Central memory CD8-positive, alpha-beta T cell (primary cell): Measurements from ENCODE around the gene MICB.

Experiments
- ATAC-seq: fragments of 150-1000 bp; cut with Tn5 transposase; replicated peaks from 2 replicates; pipeline ENCODE4 v1.10.0; 2022; ENCODE audit warnings: mild to moderate bottlenecking, moderate FRiP score, moderate number of reproducible peaks; ENCODE audit not compliant: poor library complexity, severe bottlenecking; ENCODE audit errors: extremely low read depth
- DNase-seq, 2 donors: peaks; one replicate each; pipeline ENCODE4 v3.0.0; 2021; ENCODE audit warnings: low spot score in 2 of 2
- H3K27ac Mint-ChIP-seq: one replicate; pipeline ENCODE4 v1.8.0; 2022; ENCODE audit warnings: low read depth, mild to moderate bottlenecking, moderate library complexity, mixed read lengths
- H3K27me3 Mint-ChIP-seq: one replicate; pipeline ENCODE4 v1.8.0; 2022; ENCODE audit warnings: mixed read lengths
- H3K36me3 Mint-ChIP-seq: one replicate; pipeline ENCODE4 v1.8.0; 2022; ENCODE audit warnings: mild to moderate bottlenecking, moderate library complexity, mixed read lengths; ENCODE audit not compliant: insufficient read depth
- H3K4me1 Mint-ChIP-seq: one replicate; pipeline ENCODE4 v1.8.0; 2022; ENCODE audit warnings: mixed read lengths
- H3K4me3 Mint-ChIP-seq: one replicate; pipeline ENCODE4 v1.8.0; 2022; ENCODE audit warnings: mild to moderate bottlenecking, moderate library complexity, mixed read lengths
- H3K9me3 Mint-ChIP-seq: one replicate; pipeline ENCODE4 v1.8.0; 2022; ENCODE audit warnings: mixed read lengths

MICB gene

GRCh38 chr6:31538805-31539400 is 41.0 kb downstream of the MICB start:
- peak overlapping the region; percentile 99 for H3K27ac Mint-ChIP-seq
- H3K4me1 Mint-ChIP-seq, result peaks cover 53% of the 10 kb centered on the region
- H3K9me3 Mint-ChIP-seq, result no peaks in the 10 kb centered on the region
- H3K36me3 Mint-ChIP-seq, result peaks cover 79% of the 10 kb centered on the region
- no peaks in the 10 kb centered on the region for H3K27me3 Mint-ChIP-seq
- DNase-seq, result no peak
- ATAC-seq, result no peak
- H3K4me3 Mint-ChIP-seq, result peak overlapping the region; percentile 98

- peaks cover 52% of the 10 kb centered on the region for H3K4me1 Mint-ChIP-seq
- peak overlapping the region; percentile 98 for H3K4me3 Mint-ChIP-seq
- peaks cover 61% of the 10 kb centered on the region for H3K36me3 Mint-ChIP-seq
- peak overlapping the region; percentile 99 for H3K27ac Mint-ChIP-seq
- H3K27me3 Mint-ChIP-seq, result no peaks in the 10 kb centered on the region
- no peaks in the 10 kb centered on the region for H3K9me3 Mint-ChIP-seq
- DNase-seq (no peak), ATAC-seq (no peak)
Measured at GRCh38 chr6:31540640-31541039, 42.7 kb downstream of the MICB start.

GRCh38 chr6:31541059-31541657 is 43.2 kb downstream of the MICB start:
- H3K4me1 Mint-ChIP-seq, result peaks cover 47% of the 10 kb centered on the region
- peak overlapping the region; percentile 98 for H3K4me3 Mint-ChIP-seq
- H3K9me3 Mint-ChIP-seq, result no peaks in the 10 kb centered on the region
- peaks cover 56% of the 10 kb centered on the region for H3K36me3 Mint-ChIP-seq
- H3K27me3 Mint-ChIP-seq, result no peaks in the 10 kb centered on the region
- DNase-seq (peak; percentile 59 to 78), ATAC-seq (peak; percentile 59)
- H3K27ac Mint-ChIP-seq, result peak overlapping the region; percentile 99

- H3K4me1 Mint-ChIP-seq, result peaks cover 48% of the 10 kb centered on the region
- peak; percentile 80 to 91 for DNase-seq
- H3K27me3 Mint-ChIP-seq, result no peaks in the 10 kb centered on the region
- no peaks in the 10 kb centered on the region for H3K9me3 Mint-ChIP-seq
- H3K4me3 Mint-ChIP-seq, result peak within 1 kb of the TSS; percentile 98
- ATAC-seq, result peak; percentile 74
- H3K36me3 Mint-ChIP-seq, result peaks cover 52% of the 10 kb centered on the region
- H3K27ac Mint-ChIP-seq, result peak within 1 kb of the TSS; percentile 99
Measured at GRCh38 chr6:31541658-31542521, 43.9 kb downstream of the MICB start, which contains the start of gene DDX39B. TSS of gene DDX39B (minus strand) at chr6:31542003. CDS start at chr6:31540532, 1,471 bp downstream.

- Mint-ChIP-seq H3K27me3 (no peaks in the 10 kb centered on the region), H3K27ac (no peak overlapping the region), H3K36me3 (peaks cover 36% of the 10 kb centered on the region), H3K4me1 (peaks cover 55% of the 10 kb centered on the region), H3K4me3 (no peak overlapping the region), H3K9me3 (no peaks in the 10 kb centered on the region)
- no peak for DNase-seq
- ATAC-seq, result no peak
Measured at GRCh38 chr6:31543639-31544038, 45.7 kb downstream of the MICB start.

- H3K27me3 Mint-ChIP-seq, result no peaks in the 10 kb centered on the region
- no peak overlapping the region for H3K4me3 Mint-ChIP-seq
Measured at GRCh38 chr6:31544676-31545075, 46.7 kb downstream of the MICB start.

GRCh38 chr6:31545291-31545690 is 47.3 kb downstream of the MICB start:
- no peak for ATAC-seq
- DNase-seq, result no peak
- H3K27ac Mint-ChIP-seq, result no peak overlapping the region
- no peak overlapping the region for H3K4me3 Mint-ChIP-seq
- no peaks in the 10 kb centered on the region for H3K9me3 Mint-ChIP-seq
- H3K4me1 Mint-ChIP-seq, result peaks cover 38% of the 10 kb centered on the region
- H3K36me3 Mint-ChIP-seq, result peaks cover 22% of the 10 kb centered on the region
- H3K27me3 Mint-ChIP-seq, result no peaks in the 10 kb centered on the region

More at GRCh38 chr6:31544676-31545075, 46.7 kb downstream of the MICB start:
- H3K9me3 Mint-ChIP-seq, result no peaks in the 10 kb centered on the region
- peaks cover 26% of the 10 kb centered on the region for H3K36me3 Mint-ChIP-seq
- ATAC-seq, result no peak
- H3K4me1 Mint-ChIP-seq, result peaks cover 45% of the 10 kb centered on the region
- no peak overlapping the region for H3K27ac Mint-ChIP-seq
- no peak for DNase-seq

- Mint-ChIP-seq H3K27me3 (no peaks in the 10 kb centered on the region), H3K27ac (peak within 1 kb of the TSS; percentile 90), H3K9me3 (no peaks in the 10 kb centered on the region), H3K4me1 (peaks cover 32% of the 10 kb centered on the region), H3K4me3 (peak within 1 kb of the TSS; percentile 85), H3K36me3 (peaks cover 13% of the 10 kb centered on the region)
- peak; percentile 66 to 76 for DNase-seq
- peak; percentile 52 for ATAC-seq
Measured at GRCh38 chr6:31546339-31546957, 48.5 kb downstream of the MICB start, which contains the start of gene ATP6V1G2. TSS of gene ATP6V1G2 (minus strand) at chr6:31546608. CDS start at chr6:31546559, 49 bp downstream.

- peaks cover 29% of the 10 kb centered on the region for H3K4me1 Mint-ChIP-seq
- no peaks in the 10 kb centered on the region for H3K9me3 Mint-ChIP-seq
- peaks cover 7% of the 10 kb centered on the region for H3K36me3 Mint-ChIP-seq
- peak within 1 kb of the TSS; percentile 90 for H3K27ac Mint-ChIP-seq
- peak; percentile 91 for ATAC-seq
- peak within 1 kb of the TSS; percentile 85 for H3K4me3 Mint-ChIP-seq
- no peaks in the 10 kb centered on the region for H3K27me3 Mint-ChIP-seq
- peak; percentile 74 to 80 for DNase-seq
Measured at GRCh38 chr6:31546958-31547726, 49.2 kb downstream of the MICB start, which contains the start of gene NFKBIL1. TSS of gene NFKBIL1 (plus strand) at chr6:31547608. CDS start at chr6:31547695, 87 bp downstream.

- DNase-seq, result no peak
- H3K4me1 Mint-ChIP-seq, result peaks cover 26% of the 10 kb centered on the region
- H3K9me3 Mint-ChIP-seq, result no peaks in the 10 kb centered on the region
- ATAC-seq, result no peak
- H3K4me3 Mint-ChIP-seq, result peak overlapping the region; percentile 85
- H3K27ac Mint-ChIP-seq, result peak overlapping the region; percentile 90
- H3K36me3 Mint-ChIP-seq, result peaks cover 8% of the 10 kb centered on the region
- no peaks in the 10 kb centered on the region for H3K27me3 Mint-ChIP-seq
Measured at GRCh38 chr6:31547727-31548543, 50.0 kb downstream of the MICB start.

- DNase-seq (no peak), ATAC-seq (no peak)
- Mint-ChIP-seq H3K4me3 (peak overlapping the region; percentile 85), H3K36me3 (peaks cover 8% of the 10 kb centered on the region), H3K27ac (peak overlapping the region; percentile 90), H3K27me3 (no peaks in the 10 kb centered on the region), H3K9me3 (no peaks in the 10 kb centered on the region), H3K4me1 (peaks cover 26% of the 10 kb centered on the region)
Measured at GRCh38 chr6:31548544-31548873, 50.6 kb downstream of the MICB start.
